Kidney (tissue), 14 donors: ENCODE data around the gene DRGX. TPM values are rescaled to one million over a fixed set of nuclear protein-coding genes. Genes with fewer than 3 reads are reported as not detected.

Experiments used
- DNase-seq, 5 donors: peaks; one replicate each; pipeline ENCODE4 v3.0.0-alpha.2; 2013 to 2020
- FAIRE-seq: peaks from 2 replicates; lab custom pipeline; 2012; peaks lifted over from hg19 to GRCh38; lab: Jason Lieb, UNC
- H3K27ac ChIP-seq, 2 donors: one replicate each; pipeline ENCODE4 v1.7.0; 2013; ENCODE audit warnings: low read depth in 2 of 2, low read length in 2 of 2, inconsistent platforms in 1 of 2
- H3K27me3 ChIP-seq: one replicate; pipeline ENCODE4 v1.7.1; 2013; ENCODE audit warnings: low read length, inconsistent platforms; ENCODE audit not compliant: control insufficient read depth, insufficient read depth
- H3K36me3 ChIP-seq, 3 donors: one replicate each; pipeline versions ENCODE4 v1.7.0 to v1.7.1; 2013; ENCODE audit warnings: low read length in 3 of 3, control low read depth in 1 of 3, inconsistent platforms in 1 of 3; ENCODE audit not compliant: insufficient read depth in 3 of 3, control insufficient read depth in 2 of 3
- H3K4me1 ChIP-seq, 3 donors: one replicate each; pipeline versions ENCODE4 v1.7.0 to v1.7.1; 2013; ENCODE audit warnings: low read length in 3 of 3, inconsistent platforms in 1 of 3, low read depth in 1 of 3; ENCODE audit not compliant: control insufficient read depth in 2 of 3, insufficient read depth in 2 of 3
- H3K4me3 ChIP-seq, 3 donors: one replicate each; pipeline versions ENCODE4 v1.7.0 to v1.8.1; 2013; ENCODE audit warnings: low read length in 3 of 3, control low read depth in 1 of 3, inconsistent platforms in 1 of 3
- H3K9ac ChIP-seq, 3 donors: one replicate each; pipeline versions ENCODE4 v1.7.0 to v1.7.1; 2013; ENCODE audit warnings: low read length in 3 of 3, control low read depth in 1 of 3, inconsistent platforms in 1 of 3
- H3K9me3 ChIP-seq, 3 donors: one replicate each; pipeline versions ENCODE4 v1.7.0 to v1.7.1; 2013; ENCODE audit warnings: low read length in 3 of 3, control low read depth in 1 of 3, inconsistent platforms in 1 of 3; ENCODE audit not compliant: control insufficient read depth in 2 of 3, insufficient read depth in 1 of 3
- intact Hi-C: fragments of 100-400 bp; cut with DNase I; formaldehyde crosslinking; loops from one replicate; pipeline ENCODE4 v1.11.1; 2022
- polyA plus RNA-seq: library from polyadenylated mRNA; stranded (reverse); fragments of 350-450 nt; fragmentation: Illumina TruSeq; extraction: RNeasy Lipid Tissue Mini Kit (QIAGEN cat#74804); gene quantifications from one replicate; pipeline ENCODE4 v1.2.3, GENCODE V29; 2014; ENCODE audit warnings: low read depth, low replicate concordance; ENCODE audit not compliant: insufficient read depth
- total RNA-seq: library from RNA; stranded (reverse); fragmentation: NEBNext Ultra II Directional; extraction: Animal tissue kit (Norgen Biotek cat#: 25700); gene quantifications from one replicate; pipeline ENCODE4 v1.2.1, GENCODE V29; 2021
- TF ChIP-seq, protein P1 (sequence below): IDR thresholded peaks from 3 replicates; pipeline ENCODE4 v1.5.1; 2012; ENCODE audit warnings: mild to moderate bottlenecking, moderate library complexity, borderline replicate concordance; ENCODE audit not compliant: insufficient read depth; ENCODE audit errors: extremely low read depth
- donor health status: control.
- donor health status: control.
- donor health status: control.
- donor health status: control.
- donor health status: control.
- donor health status: DM: yes; HTN: yes; CAD: no.
- donor health status: Normal renal cell carcinoma (clear cell type).

DRGX gene
- total and polyA plus RNA-seq, 2 donors from 2014 or later = not detected

- Histone ChIP-seq H3K27me3 (no peaks in the 10 kb centered on the region), H3K36me3 (no peaks in the 10 kb centered on the region), H3K9ac (no peak overlapping the region), H3K9me3 (peaks cover 0 to 11% (median 0%) of the 10 kb centered on the region in 3 donors), H3K4me1 (no peaks in the 10 kb centered on the region), H3K4me3 (no peak overlapping the region), H3K27ac (no peak overlapping the region)
- FAIRE-seq (no peak), DNase-seq (no peak)
- TF ChIP-seq, protein P1, sequence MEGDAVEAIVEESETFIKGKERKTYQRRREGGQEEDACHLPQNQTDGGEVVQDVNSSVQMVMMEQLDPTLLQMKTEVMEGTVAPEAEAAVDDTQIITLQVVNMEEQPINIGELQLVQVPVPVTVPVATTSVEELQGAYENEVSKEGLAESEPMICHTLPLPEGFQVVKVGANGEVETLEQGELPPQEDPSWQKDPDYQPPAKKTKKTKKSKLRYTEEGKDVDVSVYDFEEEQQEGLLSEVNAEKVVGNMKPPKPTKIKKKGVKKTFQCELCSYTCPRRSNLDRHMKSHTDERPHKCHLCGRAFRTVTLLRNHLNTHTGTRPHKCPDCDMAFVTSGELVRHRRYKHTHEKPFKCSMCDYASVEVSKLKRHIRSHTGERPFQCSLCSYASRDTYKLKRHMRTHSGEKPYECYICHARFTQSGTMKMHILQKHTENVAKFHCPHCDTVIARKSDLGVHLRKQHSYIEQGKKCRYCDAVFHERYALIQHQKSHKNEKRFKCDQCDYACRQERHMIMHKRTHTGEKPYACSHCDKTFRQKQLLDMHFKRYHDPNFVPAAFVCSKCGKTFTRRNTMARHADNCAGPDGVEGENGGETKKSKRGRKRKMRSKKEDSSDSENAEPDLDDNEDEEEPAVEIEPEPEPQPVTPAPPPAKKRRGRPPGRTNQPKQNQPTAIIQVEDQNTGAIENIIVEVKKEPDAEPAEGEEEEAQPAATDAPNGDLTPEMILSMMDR = no peak
- intact Hi-C loops = no loop called here
Observed at GRCh38 chr10:49350138-49350537, 45.8 kb downstream of the DRGX start.

DNA sequence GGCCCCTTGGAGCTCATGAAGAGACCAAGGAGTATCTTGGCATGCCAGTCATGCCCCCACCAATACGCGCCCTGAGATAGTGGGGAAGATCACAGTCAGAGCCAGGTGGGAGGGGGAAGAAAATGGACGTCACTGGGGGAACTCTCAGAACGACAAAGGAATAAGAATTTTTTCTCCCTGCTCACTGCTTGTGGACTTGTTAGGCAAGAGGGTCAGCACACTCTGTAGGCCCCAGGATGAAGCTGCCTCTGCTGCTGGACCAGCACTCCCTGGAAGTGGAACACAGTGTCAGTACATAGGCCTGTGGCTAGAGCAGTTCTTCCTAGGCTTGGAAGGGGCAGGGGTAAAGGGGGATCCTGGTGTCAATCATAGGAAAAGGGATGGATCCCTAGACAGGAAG, 46.5 kb downstream of the DRGX start:
- no peak for FAIRE-seq

GRCh38 chr10:49348593-49348992, 47.3 kb downstream of the DRGX start:
- H3K27me3 ChIP-seq = no peaks in the 10 kb centered on the region
- no peak for DNase-seq
- TF ChIP-seq, protein P1 = no peak
- H3K4me1 ChIP-seq = no peaks in the 10 kb centered on the region
- H3K27ac ChIP-seq = no peak overlapping the region
- no peak overlapping the region for H3K9ac ChIP-seq
- no peak overlapping the region for H3K4me3 ChIP-seq
- intact Hi-C loops = no loop called here
- H3K36me3 ChIP-seq = no peaks in the 10 kb centered on the region
- no peak for FAIRE-seq
- peaks cover 0 to 11% (median 0%) of the 10 kb centered on the region in 3 donors for H3K9me3 ChIP-seq

More for the DNA sequence above, 46.5 kb downstream of the DRGX start:
- Histone ChIP-seq H3K9ac (no peak overlapping the region), H3K27ac (no peak overlapping the region), H3K4me3 (no peak overlapping the region), H3K4me1 (no peaks in the 10 kb centered on the region), H3K36me3 (no peaks in the 10 kb centered on the region), H3K27me3 (no peaks in the 10 kb centered on the region), H3K9me3 (peaks cover 0 to 11% (median 0%) of the 10 kb centered on the region in 3 donors)
- no peak for DNase-seq
- intact Hi-C loops = no loop called here
- TF ChIP-seq, protein P1 = no peak

- no peak overlapping the region for H3K27ac ChIP-seq
- no peaks in the 10 kb centered on the region for H3K36me3 ChIP-seq
- intact Hi-C loops = no loop called here
- no peaks in the 10 kb centered on the region for H3K27me3 ChIP-seq
- DNase-seq (no peak), FAIRE-seq (no peak)
- H3K4me1 ChIP-seq = no peaks in the 10 kb centered on the region
- H3K9me3 ChIP-seq = peaks cover 0 to 11% (median 0%) of the 10 kb centered on the region in 3 donors
- TF ChIP-seq, protein P1 = no peak
- H3K9ac ChIP-seq = no peak overlapping the region
- H3K4me3 ChIP-seq = no peak overlapping the region
Observed at GRCh38 chr10:49347827-49348226, 48.1 kb downstream of the DRGX start.
